SK-N-MC (cell line): ENCODE measurements around the gene PLG.

ENCODE experiments used
- EZH2 ChIP-seq: fragments of 200-600 bp; sonication (generic); IDR thresholded peaks from one replicate; pipeline ENCODE4 v1.6.1; 2017; ENCODE audit warnings: antibody characterized with exemption
- FOXP2 ChIP-seq: optimal IDR thresholded peaks from 2 replicates; pipeline ENCODE3; 2011; ENCODE audit warnings: mild to moderate bottlenecking, moderate library complexity; ENCODE audit not compliant: insufficient read depth; ENCODE audit errors: extremely low read length, control extremely low read depth
- POLR2AphosphoS5 ChIP-seq: IDR thresholded peaks from 2 replicates; pipeline ENCODE4 v1.6.1; 2012; ENCODE audit warnings: mild to moderate bottlenecking, low read depth, low read length, borderline replicate concordance

DNA sequence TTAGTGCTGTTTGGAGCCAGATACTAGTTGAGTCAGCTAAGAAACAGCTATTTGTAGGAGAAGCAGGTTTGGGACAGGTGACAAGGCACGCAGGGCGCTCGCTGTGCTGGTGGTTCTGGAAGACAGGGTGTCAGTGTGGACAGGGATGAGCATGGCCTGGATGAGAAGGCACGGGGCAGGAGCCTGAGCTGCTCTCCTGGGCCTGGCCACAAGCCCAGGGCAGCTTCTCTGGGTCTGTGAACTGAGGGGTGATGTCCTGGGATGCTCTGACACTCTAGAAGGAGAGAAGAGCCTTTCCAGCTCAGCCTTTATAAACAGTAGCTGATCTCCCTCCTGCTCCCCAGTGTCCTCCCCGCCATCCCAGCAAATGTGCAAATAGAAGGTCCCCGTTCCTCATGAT is 37.9 kb downstream of the PLG start:
- no peak for TF ChIP-seq POLR2AphosphoS5
- TF ChIP-seq EZH2 = no peak
- TF ChIP-seq FOXP2 = no peak
